HG03521 (cell line): Measurements from ENCODE around the gene KRTAP12-1.
"Not testable (repeated sequence)": the region's sequence is repeated elsewhere in the genome, so short reads cannot be mapped to it uniquely, and the experiment has no call there.

ENCODE experiments used
- ATAC-seq: cut with Tn5 transposase; IDR thresholded peaks from one replicate; pipeline ENCODE4 v1.9.1; 2021; ENCODE audit warnings: mild to moderate bottlenecking, moderate library complexity; ENCODE audit not compliant: unreplicated experiment

KRTAP12-1 gene

DNA sequence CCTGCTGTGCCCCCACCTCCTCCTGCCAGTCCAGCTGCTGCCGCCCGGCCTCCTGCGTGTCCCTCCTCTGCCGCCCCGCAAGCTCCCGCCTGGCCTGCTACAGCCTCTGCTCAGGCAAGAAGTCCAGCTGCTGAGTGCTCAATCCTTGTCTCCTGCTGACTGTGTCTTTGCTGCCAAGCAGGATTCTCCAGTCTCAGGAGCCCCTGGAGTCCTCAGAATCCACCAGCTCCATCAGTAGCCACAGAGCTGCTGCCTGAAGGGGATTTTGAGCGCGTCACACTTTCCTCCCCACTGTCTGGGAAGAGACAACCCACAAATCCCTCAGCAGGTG, 34.8 kb downstream of the KRTAP12-1 start:
- ATAC-seq: no peak

DNA sequence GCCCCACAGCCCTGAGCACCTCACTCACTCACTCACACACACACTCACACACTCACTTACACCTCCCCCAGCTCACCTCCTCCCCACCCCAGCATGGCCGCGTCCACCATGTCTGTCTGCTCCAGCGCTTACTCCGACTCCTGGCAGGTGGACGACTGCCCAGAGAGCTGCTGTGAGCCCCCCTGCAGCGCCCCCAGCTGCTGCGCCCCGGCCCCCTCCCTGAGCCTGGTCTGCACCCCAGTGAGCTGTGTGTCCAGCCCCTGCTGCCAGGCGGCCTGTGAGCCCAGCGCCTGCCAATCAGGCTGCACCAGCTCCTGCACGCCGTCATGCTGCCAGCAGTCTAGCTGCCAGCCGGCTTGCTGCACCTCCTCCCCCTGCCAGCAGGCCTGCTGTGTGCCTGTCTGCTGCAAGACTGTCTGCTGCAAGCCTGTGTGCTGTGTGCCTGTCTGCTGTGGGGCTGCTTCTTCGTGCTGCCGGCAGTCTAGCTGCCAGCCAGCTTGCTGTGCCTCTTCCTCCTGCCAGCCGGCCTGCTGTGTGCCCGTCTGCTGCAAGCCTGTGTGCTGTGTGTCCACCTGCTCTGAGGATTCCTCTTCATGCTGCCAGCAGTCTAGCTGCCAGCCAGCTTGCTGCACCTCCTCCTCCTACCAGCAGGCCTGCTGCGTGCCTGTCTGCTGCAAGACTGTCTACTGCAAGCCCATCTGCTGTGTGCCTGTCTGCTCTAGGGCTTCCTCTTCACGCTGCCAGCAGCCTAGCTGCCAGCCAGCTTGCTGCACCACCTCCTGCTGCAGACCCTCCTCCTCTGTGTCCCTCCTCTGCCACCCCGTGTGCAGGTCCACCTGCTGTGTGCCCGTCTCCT, 35.4 kb downstream of the KRTAP12-1 start, which contains the start of gene KRTAP10-11:
Gene KRTAP10-11 (plus strand): TSS at position 49 of the 856 bp plus-strand sequence. CDS start 45 bp downstream, at position 94.
- not testable (repeated sequence) for ATAC-seq

DNA sequence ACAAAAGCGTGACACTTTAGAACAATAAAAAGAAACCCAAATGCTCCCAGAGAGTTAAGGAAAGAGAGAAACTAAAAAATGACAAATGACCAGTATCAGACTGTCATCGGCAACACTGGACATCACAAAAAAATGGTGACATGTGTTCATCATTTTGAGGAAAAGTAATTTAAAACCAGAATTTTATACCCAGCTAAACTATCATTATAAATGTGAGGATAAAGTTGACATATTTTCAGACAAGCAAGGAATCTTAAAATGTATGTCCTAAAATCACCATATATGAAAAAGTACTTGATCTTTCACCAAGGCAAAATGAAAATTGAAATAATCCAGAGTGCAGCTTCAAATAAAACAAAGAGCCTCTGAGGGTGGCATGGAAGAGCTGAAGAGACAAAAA, 37.1 kb downstream of the KRTAP12-1 start:
- no peak for ATAC-seq

DNA sequence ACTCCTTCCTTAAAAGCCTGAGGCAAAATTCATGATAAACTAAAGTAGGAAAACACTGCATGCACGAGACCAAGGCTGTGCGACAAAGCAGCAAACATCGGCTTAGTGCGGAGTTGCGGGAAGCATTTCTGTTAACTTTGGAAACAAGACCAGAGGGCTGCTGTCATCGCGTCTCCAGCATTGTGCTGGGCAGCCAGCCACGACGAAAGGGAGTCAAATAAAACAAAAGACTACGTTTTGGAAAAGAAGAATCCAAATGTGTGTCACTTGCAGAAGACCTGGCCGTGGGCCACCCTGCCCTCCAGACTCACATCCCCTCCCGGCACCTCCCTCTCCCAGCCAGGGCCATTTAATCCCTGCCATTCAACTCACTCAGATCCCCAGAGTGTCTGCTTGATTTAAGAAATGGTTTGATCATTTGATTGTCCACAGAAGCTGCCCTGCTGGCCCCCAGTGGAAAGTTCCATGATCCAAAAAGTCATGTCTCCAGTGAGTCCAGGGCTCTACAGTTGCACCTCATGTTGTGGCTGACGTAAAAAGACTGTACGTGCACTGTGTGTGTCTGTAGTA, 38.1 kb downstream of the KRTAP12-1 start:
- no peak for ATAC-seq

DNA sequence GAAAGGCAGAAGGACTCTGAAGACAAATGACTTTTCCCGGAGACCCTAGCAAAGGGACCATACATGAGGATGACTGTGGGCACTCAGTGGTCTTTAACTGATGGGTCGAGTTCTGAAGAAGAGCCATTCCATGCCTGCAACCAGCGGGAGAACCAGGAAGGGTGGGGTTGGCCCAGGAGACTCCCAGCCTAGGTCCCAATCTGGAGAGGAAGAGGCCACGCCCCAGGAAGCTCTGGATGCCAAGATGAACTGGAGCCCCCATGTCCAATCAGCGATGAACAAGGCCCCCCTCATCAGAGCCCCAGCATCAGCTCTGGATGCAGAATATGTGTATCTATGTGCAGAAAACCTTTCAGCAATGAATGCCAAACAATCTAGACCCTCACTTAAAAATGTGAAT, 41.2 kb downstream of the KRTAP12-1 start:
- ATAC-seq: no peak

DNA sequence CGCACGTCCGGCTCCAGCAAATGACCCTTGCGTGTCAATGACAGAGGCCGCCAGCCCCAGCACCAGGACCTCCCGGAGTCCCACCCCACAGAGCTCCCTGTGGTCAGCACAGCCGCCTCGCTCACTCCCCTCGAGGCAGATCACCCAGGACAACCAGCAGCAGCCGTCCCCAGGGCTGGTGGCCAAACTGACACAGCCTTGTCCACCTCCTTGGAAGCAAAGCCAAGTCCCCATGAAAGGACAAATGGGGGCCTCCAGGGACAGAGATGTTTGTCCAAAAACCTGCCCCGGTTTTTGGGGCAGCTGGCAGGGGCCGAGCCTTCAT, 42.7 kb downstream of the KRTAP12-1 start:
- no peak for ATAC-seq

DNA sequence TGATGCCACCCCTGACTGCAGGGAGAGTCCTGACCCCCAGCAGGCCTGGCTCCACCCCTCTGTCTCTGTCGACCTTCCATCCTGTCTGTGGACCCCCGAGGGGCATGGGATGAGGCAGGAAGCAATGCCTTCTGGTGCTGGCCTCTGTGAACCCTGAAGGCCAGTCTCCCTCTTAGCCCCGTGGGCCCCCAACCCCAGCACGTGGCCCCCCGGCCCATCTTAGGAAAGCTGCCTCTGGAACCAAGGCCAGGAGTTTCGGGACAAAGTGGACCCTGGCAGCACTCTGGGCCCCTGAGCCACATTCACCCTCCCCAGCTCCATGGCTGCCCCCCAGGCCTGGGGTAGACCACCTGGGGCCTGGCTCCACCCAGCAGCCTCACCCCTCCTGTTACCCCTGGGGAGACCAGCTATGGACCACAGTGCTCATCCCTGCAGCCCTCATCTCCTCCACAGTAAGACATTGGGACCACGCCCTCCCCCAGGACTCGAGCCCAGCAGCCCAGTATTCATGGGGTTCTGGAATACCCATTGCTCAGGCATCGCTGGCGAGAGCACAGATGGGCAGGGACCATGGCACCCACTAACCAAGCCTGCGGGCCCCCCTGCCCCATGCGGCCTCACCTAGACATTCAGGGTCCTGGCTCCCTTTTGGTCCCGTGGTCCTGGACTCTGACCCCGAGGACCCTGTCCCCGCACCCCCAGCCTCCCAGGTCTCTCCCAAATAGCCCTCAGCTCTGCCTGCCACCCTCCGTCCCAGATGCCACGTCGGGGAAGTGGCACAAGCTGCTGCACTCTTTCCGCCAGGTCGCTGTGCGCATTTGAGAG, 43.2 kb downstream of the KRTAP12-1 start:
- ATAC-seq: not testable (repeated sequence)

DNA sequence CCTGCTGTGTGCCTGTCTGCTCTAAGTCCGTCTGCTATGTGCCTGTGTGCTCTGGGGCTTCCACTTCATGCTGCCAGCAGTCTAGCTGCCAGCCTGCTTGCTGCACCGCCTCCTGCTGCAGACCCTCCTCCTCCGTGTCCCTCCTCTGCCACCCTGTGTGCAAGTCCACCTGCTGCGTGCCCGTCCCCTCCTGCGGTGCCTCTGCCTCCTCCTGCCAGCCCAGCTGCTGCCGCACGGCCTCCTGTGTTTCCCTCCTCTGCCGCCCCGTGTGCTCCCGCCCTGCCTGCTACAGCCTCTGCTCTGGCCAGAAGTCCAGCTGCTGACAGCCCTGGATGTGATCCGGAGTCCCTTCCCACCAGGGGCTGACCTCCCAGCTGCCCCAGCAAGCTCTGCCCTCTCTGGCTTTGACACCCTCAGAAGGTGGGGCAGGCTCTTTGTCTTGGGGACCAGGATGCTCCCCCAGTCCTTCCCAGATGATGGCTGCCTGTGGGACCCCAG, 44.1 kb downstream of the KRTAP12-1 start:
- not testable (repeated sequence) for ATAC-seq

DNA sequence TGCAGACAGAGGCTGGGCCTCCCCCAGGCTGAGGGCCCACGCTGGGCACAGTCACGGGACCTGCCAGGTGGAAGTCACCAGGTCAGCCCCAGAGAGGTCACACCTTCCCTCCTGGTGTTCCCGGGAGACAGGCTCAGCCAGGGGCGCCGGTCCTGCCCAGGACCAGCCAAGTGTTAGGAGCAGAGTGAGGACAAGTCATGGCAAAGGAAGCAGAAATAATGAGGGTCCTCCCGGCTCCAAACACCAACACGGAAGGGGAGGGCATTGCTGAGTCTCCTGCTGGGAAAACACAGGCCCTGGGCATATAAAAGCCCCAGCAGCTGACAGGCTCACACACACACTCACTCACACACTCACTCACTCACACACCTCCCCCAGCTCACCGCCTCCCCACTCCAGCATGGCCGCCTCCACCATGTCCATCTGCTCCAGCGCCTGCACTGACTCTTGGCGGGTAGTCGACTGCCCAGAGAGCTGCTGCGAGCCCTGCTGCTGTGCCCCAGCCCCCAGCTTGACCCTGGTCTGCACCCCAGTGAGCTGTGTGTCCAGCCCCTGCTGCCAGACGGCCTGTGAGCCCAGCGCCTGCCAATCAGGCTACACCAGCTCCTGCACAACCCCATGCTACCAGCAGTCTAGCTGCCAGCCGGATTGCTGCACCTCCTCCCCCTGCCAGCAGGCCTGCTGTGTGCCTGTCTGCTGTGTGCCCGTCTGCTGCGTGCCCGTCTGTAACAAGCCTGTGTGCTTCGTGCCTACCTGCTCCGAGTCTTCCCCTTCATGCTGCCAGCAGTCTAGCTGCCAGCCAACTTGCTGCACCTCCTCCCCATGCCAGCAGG, 44.7 kb downstream of the KRTAP12-1 start, which contains the start of gene KRTAP10-10:
Gene KRTAP10-10 (plus strand): TSS at position 339 of the 833 bp plus-strand sequence. CDS start 62 bp downstream, at position 401.
- no peak for ATAC-seq

DNA sequence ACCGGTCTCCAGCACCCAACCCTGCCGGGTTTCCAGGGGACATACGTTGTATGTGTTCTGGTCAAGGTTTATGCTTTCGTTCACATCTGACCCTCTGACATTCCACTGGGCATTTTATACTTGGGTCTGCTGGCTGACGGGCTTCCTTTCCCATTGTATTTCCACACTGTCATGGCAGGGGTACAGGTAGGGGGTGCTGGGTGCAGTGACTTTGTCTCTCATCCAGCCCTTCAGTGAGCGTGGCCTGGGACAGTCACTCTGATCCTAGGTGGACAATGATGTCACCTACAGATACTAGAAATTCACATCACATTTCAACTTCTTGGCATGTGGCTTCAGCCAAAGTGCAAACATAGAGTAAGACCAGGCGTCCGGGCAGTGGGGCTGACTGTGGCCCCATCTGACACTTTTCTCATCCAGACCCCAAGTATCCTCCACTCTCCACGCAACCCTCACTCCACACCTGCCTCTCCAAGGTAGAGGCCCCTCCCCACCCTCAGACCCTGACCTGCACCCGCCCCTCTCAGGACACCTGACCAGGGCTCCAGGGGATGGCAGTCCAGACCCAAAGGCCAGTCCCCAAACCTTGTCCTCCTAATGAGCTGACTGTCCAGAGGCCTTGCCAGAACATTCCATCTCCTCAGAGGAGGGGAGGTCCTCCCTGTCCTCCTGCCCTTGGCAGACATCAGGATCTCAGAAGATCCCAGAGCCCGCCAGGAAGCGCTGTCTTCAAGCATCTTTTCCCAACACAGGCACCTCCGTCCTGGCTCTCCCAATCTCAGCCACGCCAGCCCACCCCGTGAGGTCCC, 45.5 kb downstream of the KRTAP12-1 start:
- no peak for ATAC-seq

DNA sequence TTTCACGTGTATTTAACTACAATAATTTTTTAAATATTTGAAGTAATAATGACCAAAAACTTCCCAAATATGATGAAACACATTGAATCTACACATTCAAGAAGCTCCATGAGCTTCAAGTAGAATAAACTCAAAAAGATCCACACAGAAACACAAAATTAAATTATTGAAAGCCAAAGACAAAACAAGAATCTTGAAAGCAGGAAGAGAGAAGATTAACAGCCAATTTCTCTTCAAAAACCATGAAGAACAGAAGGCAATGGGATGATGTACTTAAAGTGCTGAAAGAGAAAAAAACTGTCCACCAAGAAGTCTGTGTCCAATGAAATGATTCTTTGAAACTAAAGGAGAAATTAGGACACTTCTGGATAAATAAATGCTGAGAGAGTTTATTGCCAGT, 49.9 kb downstream of the KRTAP12-1 start:
- no peak for ATAC-seq
